ENCODE data around the gene ZRANB3.
"Not testable (repeated sequence)": the region's sequence is repeated elsewhere in the genome, so short reads cannot be mapped to it uniquely, and the experiment has no call there.

The ZRANB3 gene

DNA sequence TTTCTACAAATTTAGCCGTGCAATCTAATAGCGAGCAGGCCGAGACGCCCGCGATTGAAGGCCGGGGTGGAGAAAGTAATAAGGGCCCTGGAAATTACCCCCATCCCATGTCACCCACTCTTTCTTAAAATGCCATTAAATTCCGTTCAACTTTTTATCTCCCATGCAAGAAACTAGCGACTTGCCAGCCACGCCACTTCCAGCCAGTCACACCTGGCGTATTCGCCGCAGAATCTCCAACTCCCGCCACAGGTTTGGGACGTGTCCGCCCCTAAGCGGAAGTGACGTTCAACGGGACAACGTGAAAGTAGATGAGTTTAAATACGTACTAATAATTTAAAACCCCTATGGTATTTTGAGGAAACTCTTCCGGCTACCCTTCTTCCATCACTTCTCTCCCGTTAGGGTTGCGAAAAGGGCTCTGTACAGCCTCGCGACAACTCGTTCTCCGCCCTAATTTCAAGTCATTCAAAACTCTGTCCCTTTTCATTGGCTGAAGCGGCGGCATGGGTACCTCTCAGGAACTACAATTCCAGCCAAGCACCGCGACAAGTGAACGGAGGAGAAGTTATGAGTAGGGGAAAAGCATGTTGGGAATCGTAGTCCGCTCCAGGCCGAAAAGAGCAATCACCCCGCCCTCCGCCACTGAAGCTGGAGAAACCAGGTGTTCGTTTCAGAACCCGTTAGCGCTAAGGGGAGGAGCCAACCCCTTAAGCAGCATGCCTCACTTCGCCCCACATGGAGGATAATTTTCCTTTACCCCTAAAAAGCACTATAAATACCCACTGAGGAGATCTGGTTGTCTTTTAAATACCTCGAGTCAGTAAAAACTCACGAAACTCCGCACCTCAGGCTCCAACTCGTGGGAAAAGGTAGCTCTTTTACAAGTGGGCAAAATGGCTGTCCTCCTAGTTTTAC, at the start of gene ZRANB3:
TSS of gene ZRANB3 (minus strand) at position 906 of the 918 bp plus-strand sequence.
- peak; percentile 99 for DNase-seq
- in situ Hi-C loops (cut with HindIII; ENCODE audit: low pct_ligation_motif_present, low pct_unique_long_range_greater_than_20kb, low sequenced_read_pairs), result no loop called here

DNA sequence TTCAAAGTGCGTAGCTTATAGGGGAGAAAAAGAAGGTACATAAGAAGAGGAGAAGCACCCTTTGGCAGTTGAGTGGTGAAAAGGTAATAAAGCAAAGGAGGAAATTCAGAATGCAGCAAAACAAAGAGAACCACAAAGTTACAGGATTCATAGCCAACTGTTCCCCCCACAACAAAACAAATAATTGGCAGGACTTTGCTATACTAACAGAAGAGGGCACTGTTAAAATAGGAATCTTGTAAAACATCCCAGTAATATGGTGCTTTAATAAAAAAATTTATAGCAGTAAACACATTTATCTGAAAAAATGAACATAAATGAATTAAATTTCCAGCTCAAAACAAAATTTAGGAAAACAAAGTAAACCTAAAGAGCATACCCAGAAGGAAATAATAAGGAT, 42.6 kb upstream of the ZRANB3 start:
- in situ Hi-C loops (cut with HindIII; ENCODE audit: low pct_ligation_motif_present, low pct_unique_long_range_greater_than_20kb, low sequenced_read_pairs), result no loop called here
- no peak for DNase-seq

DNA sequence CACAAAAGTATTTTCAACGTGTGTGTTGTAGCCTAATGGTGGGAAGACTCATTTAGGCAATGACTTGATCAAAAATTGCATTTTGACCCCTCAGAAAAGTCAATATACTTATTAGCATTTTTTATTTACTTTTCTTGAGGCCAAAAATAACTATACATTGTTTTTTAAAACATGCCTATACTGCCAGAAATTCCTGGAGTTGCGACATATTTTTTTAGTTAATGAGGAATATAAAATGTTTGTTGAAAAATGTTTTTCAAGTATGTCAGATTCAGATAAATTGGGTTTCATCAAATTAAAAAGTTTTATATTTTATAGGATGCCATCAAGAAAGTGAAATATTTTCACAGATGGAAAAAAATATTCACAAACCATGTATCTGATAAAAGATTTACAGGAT, 39.9 kb upstream of the ZRANB3 start:
- in situ Hi-C loops (cut with HindIII; ENCODE audit: low pct_ligation_motif_present, low pct_unique_long_range_greater_than_20kb, low sequenced_read_pairs), result no loop called here
- no peak for DNase-seq

DNA sequence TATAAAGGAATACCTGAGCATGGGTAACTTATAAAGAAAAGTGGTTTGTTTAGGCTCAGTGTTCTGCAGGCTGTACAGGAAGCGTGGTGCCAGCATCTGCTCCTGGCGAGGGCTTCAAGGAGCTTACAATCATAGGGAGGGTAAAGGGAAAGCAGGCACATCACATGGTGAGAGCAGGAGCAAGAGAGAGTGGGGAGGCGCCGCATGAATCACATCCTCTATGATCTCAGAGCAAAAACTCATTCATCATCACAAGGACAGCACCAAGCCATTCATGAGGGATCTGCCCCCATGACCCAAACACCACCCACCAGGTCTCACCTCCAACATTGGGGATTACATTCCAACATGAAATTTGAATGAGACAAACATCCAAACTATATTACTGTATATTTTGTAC, 32.8 kb upstream of the ZRANB3 start:
- in situ Hi-C loops (cut with HindIII; ENCODE audit: low pct_ligation_motif_present, low pct_unique_long_range_greater_than_20kb, low sequenced_read_pairs), result no loop called here
- DNase-seq, result no peak

DNA sequence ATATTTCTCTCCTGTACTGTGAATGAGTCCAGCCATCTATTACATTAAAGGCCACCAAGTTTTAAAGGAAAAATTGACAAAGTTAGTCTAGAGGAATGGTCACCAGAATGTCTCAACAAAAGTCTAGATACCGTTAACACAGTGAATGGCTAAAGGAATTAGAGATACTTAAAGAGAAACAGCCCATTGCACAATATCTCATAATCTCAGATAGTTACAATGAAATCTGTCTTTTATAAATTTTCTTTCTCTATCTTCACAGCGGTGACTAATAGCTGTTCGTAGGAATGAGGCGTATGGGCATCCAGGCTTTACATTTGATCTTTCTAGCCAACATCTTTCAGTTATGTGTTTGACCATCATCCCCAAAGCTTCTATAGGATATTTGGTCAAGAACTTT, 30.9 kb upstream of the ZRANB3 start:
- no peak for DNase-seq
- in situ Hi-C loops (cut with HindIII; ENCODE audit: low pct_ligation_motif_present, low pct_unique_long_range_greater_than_20kb, low sequenced_read_pairs), result no loop called here

DNA sequence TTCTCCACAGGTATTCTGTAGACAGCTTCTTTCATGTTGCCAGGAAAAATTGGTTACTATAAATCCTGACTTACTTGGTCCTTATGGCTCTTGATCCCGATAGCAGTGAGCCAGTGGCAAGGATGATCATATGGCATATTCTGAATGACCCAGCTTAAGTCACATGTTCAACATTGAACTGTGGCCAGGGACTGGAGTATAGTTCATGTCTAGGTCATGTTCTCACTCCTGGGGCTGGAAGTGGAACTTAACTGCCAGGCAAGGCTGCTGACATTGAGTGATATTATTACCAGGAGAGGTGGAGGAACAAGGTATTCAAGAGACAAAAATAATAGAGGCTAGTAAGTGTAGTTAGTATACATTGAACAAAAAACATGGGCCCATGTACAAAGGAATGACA, 26.5 kb upstream of the ZRANB3 start:
- in situ Hi-C loops (cut with HindIII; ENCODE audit: low pct_ligation_motif_present, low pct_unique_long_range_greater_than_20kb, low sequenced_read_pairs), result no loop called here
- no peak for DNase-seq

DNA sequence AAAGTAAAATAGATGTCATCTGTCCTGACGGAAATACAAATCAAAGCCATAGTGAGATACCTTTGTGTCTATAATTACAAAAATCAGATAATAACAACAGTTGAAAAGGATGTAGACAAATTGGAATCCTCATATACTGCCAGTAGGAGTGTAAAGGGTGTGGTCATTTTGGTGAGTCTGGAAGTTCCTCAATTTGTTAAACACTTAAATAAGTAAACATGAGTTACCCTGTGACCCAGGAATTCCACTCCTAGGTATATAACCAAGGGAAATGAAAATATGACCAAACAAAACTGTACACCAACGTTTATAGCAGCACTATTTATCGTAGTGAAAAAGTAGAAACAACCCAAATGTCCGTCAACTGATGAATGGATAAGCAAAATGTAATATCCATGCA, 24.3 kb upstream of the ZRANB3 start:
- in situ Hi-C loops (cut with HindIII; ENCODE audit: low pct_ligation_motif_present, low pct_unique_long_range_greater_than_20kb, low sequenced_read_pairs), result no loop called here
- no peak for DNase-seq

DNA sequence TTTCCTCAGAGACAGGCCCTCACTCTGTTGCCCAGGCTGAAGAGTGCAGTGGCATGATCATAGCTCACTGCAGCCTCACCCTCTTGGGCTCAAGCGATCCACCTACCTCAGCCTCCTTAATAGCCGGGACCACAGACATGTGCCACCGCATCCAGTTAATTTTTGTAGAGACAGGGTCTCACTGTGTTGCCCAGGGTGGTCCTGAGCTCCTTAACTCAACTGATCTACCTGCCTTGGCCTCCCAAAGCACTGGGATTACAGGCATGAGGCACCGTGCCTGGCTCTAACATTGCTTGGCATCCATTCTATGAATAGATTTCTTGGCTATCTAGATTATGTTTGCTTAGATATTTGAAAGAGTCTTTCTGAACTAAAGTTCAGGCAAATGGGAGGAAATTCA, 21.9 kb upstream of the ZRANB3 start:
- in situ Hi-C loops (cut with HindIII; ENCODE audit: low pct_ligation_motif_present, low pct_unique_long_range_greater_than_20kb, low sequenced_read_pairs), result no loop called here
- no peak for DNase-seq

DNA sequence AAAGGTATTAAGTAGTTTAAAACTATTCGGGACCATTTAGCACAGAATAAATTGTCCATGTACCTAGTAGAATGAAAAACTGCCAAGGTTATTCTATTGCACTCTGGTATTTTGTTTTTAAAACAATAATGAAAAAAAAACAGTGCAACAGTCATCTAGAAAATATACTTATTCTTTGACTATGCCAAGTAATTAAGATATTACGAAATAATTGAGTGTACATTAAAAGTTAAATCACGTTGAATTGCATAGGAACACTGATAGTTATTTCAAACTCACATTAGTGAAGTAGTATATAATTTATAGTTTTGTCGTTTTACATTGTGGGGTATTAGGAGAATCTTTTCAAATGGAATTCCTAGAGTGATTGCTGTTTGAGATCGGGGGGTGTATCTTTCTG, 20.3 kb upstream of the ZRANB3 start:
- no peak for DNase-seq
- in situ Hi-C loops (cut with HindIII; ENCODE audit: low pct_ligation_motif_present, low pct_unique_long_range_greater_than_20kb, low sequenced_read_pairs), result no loop called here

DNA sequence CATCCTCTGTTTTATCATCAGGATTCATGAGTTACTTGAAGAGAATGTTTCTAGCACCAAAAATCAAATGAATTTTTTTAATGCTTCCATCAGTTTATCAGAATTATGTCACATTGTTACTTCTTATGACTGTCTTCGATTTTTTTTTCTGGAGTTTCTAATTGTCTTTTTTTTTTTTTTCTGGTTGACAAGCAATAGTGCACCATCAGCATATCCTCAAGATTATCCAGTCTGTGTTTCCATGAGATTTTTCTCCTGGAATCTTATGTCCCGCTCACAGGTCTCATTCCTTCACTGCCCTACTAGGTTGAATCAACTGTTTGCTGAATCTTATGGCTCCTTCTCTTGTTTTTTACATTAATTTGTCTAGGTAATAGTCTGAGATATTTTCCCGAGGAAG, 16.3 kb upstream of the ZRANB3 start:
- no peak for DNase-seq
- in situ Hi-C loops (cut with HindIII; ENCODE audit: low pct_ligation_motif_present, low pct_unique_long_range_greater_than_20kb, low sequenced_read_pairs), result no loop called here

DNA sequence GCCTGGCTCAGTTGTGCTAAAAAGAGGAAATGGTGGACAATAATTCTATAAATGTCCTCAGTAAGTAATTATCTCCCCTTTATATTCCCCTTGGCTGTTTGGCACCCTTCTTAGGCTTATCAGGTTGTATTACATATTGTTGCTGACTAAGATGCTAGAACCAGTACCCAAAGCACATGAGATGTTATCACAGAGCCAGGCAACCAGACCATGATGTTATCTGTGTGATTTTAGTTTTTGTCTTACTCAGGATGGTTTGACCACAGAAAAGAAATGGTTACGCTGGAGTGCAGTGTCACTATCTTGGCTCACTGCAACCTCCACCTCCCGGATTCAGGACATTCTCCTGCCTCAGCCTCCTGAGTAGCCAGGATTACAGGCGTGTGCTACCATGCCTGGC, 15.4 kb upstream of the ZRANB3 start:
- in situ Hi-C loops (cut with HindIII; ENCODE audit: low pct_ligation_motif_present, low pct_unique_long_range_greater_than_20kb, low sequenced_read_pairs), result no loop called here
- DNase-seq, result no peak

DNA sequence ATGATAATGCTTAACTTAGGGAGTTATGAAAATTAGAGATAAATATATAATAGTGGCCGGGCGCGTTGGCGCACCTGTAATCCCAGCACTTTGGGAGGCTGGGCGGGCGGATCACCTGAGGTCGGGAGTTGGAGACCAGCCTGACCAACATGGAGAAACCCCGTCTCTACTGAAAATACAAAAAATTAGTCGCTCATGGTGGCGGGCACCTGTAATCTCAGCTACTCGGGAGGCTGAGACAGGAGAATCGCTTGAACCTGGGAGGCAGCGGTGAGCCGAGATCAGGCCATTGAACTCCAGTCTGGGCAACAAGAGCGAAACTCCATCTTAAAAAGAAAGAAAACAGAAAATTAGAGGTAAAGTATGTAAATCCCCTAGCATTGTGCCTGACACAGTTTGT, 2.5 kb upstream of the ZRANB3 start:
- DNase-seq; in situ Hi-C loops (cut with HindIII; ENCODE audit: low pct_ligation_motif_present, low pct_unique_long_range_greater_than_20kb, low sequenced_read_pairs): not testable (repeated sequence)

DNA sequence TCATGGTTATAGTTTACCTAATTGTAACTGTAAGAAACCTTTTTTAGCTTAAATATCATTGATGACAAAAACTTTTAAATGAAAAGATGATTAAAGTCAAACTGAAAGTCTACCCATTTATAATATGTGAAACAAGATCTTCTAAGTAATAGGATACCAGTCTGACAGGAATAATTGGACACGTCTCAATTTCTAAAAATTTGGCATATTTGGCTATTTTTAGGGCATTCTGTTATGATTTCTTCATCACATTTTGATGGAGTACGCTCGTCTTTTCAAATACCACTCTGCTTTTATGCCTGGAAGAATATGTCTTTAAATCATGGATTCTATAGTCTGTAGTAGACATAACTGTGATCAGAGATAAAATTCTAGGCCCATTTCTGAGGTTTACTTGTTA, 1.6 kb upstream of the ZRANB3 start:
- in situ Hi-C loops (cut with HindIII; ENCODE audit: low pct_ligation_motif_present, low pct_unique_long_range_greater_than_20kb, low sequenced_read_pairs), result no loop called here
- DNase-seq, result no peak

DNA sequence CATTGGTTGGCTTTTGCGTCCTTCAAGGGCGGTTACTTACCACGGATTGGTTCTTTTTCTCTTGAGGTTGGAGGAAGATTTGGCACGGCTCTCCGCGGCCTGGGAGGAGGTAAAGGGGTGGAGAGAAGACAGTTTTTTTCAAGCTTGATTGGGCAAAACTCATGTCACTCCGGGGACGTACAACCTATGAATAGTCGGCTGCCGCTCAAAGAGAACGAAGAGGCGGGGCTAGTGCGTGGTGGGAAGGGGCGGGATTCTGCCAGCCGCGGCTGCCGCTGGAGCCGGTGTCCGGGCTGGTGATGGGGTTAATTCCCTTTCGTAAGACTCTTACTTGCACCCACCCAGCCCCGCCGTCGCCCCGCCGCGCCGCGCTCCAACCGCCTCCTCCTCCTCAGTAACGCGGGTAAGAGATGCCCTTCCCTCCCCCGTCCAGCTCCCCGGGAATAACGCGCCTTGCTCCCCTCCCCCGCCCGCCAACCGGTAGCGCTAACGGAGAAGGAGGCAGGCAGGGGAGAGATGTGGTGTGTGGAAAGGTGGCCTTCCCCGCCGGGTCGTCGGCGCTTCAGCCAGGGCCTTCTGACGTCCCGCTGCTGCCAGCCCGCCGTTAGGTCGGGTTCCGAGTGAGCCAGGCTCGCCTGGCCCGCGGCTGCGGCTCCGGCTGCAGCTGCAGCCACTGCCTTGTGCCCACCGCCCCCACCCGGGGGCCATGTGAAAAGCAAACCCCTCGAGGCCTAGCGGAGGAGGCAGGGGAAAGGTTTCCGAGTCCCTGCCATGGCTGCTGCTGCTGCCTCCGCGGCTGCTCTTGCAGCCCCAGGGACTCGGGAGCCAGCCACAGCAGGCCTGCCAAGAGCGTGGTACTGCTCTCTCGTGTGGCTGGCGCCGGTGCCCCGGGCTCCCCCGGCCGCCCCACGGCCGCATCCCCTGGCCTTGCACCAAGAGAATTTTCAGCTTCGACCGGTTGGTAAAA, 496 bp upstream of the ZRANB3 start, which contains the start of gene R3HDM1:
TSS of gene R3HDM1 (plus strand) at position 254 of the 967 bp plus-strand sequence. CDS start 73,362 bp downstream, outside the sequence.
- in situ Hi-C loops (cut with HindIII; ENCODE audit: low pct_ligation_motif_present, low pct_unique_long_range_greater_than_20kb, low sequenced_read_pairs), result no loop called here
- peak; percentile 100 for DNase-seq

DNA sequence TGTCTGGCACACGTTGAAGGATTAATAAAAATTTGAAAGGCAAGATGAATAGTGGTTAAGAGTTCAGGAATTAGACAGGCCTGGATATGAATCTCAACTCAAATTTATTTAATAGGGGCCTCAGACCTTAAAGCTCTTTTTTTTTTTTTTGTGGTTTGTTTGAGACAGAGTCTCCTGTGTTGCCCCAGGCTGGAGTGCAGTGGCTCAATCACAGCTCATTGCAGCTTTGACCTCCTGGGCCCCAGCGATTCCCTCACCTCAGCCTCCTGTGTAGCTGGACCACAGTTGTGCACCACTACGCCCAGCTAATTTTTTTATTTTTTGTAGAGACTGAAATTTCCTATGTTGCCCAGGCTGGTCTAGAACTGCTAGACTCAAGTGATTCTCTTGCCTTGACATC, 3.0 kb downstream of the ZRANB3 start:
- in situ Hi-C loops (cut with HindIII; ENCODE audit: low pct_ligation_motif_present, low pct_unique_long_range_greater_than_20kb, low sequenced_read_pairs), result no loop called here
- DNase-seq, result no peak

DNA sequence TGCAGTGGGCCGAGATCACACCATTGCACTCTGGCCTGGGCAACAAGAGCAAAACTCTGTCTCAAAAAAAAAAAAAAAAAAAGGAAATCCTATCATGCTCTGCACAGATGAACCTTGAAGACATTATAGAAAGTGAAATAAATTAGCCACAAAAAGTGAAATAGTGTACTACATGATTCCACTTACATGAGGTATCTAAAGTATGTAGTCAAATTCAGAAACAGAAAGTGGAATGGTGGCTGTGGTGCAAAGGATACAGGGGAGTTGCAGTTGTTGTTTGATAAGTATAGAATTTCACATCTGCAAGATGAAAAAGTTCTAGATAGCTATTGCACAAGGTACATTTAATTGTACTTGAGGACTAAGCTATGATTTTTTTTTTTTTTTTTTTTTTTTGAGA, 5.2 kb downstream of the ZRANB3 start:
- in situ Hi-C loops (cut with HindIII; ENCODE audit: low pct_ligation_motif_present, low pct_unique_long_range_greater_than_20kb, low sequenced_read_pairs), result no loop called here
- DNase-seq, result no peak

DNA sequence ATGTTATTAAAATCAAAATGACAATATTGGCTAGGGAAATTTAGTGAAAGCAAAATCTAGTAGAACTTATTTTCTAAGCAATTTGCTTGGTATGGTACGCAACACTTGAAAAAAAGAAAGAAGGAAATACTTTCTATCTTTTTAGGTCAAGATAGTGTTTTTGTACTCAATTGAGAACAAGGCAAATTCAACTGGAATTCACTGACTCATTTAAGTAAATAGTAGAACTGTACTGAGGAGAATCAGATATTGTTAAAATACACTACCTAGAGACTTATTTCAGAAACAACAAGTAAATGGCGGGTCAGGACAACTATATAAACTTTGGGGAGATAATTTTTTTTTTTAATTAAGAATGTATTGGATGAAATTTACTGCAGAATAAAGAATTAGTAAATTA, 18.9 kb downstream of the ZRANB3 start:
- in situ Hi-C loops (cut with HindIII; ENCODE audit: low pct_ligation_motif_present, low pct_unique_long_range_greater_than_20kb, low sequenced_read_pairs), result no loop called here
- DNase-seq, result no peak

DNA sequence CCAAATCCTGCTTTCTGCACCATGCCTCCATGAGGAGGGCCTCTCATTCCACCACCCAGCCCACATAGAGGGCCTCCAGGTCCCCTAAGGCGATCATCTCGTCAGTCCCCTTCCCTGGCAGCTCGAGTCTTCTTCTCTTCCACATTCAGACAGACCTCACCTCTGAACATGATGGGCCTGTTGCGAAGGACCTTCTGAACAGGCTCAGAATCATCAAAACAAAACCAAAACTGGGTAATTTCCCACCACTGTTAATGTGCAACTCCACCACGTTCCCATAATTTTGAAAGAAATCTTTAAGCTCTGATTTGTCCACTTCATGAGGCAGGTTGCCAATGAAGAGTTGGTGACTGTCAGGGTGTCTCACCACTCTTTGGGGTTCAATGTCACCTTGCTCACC, 20.4 kb downstream of the ZRANB3 start:
- in situ Hi-C loops (cut with HindIII; ENCODE audit: low pct_ligation_motif_present, low pct_unique_long_range_greater_than_20kb, low sequenced_read_pairs), result no loop called here
- DNase-seq, result no peak

DNA sequence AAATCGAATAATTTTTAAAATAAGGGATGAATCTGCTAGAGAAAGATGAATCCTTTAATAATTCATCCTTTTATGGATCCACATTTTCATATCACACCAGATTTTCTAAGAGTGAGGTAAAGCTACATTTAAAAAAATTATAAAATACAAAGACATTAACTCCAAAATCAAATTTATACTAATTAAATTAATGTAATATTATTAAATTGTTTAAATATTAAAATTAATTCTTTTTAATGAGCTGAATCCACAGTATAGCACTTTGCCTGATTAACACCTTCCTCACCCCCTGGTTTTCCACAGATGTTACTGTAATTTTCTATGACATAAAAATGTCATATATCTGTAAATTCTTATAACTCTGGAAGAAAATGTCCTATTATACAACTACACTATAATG, 26.2 kb downstream of the ZRANB3 start:
- in situ Hi-C loops (cut with HindIII; ENCODE audit: low pct_ligation_motif_present, low pct_unique_long_range_greater_than_20kb, low sequenced_read_pairs), result no loop called here

More for the DNA sequence above, 26.2 kb downstream of the ZRANB3 start:
- no peak for DNase-seq

Data from ACHN (cell line).